SK-N-SH treated with all-trans-retinoic acid at 6 μM for 48 hours (cell line): Measurements from ENCODE around the gene ORM1.

Experiments
- ATAC-seq: fragments of 200-7000 bp; cut with Tn5 transposase; 3 replicates; pipeline ENCODE4 v1.9.1; 2020; ENCODE audit warnings: mild to moderate bottlenecking, moderate library complexity
- CSDC2 ChIP-seq: fragments of 250-450 bp; sonication (Bioruptor Pico); IDR thresholded peaks from 2 replicates; pipeline ENCODE4 v1.5.0; 2020; ENCODE audit warnings: mild to moderate bottlenecking, moderate library complexity
- ESRRG ChIP-seq: fragments of 250-450 bp; sonication (Bioruptor Pico); IDR thresholded peaks from 2 replicates; pipeline ENCODE4 v1.6.1; 2021; ENCODE audit warnings: mild to moderate bottlenecking
- GLIS3 ChIP-seq: fragments of 250-450 bp; sonication (Bioruptor Pico); IDR thresholded peaks from 2 replicates; pipeline ENCODE4 v1.5.0; 2020; ENCODE audit warnings: mild to moderate bottlenecking, moderate library complexity
- OSR1 ChIP-seq: fragments of 250-450 bp; sonication (Bioruptor Pico); IDR thresholded peaks from 2 replicates; pipeline ENCODE4 v1.8.0; 2022; ENCODE audit warnings: moderate library complexity, mild to moderate bottlenecking, inconsistent platforms
- PPARA ChIP-seq: fragments of 250-450 bp; sonication (Bioruptor Pico); IDR thresholded peaks from 2 replicates; pipeline ENCODE4 v1.5.0; 2020; ENCODE audit warnings: mild to moderate bottlenecking, borderline replicate concordance
- RARB ChIP-seq: fragments of 250-450 bp; sonication (Bioruptor Pico); IDR thresholded peaks from 2 replicates; pipeline ENCODE4 v1.8.0; 2021; ENCODE audit warnings: mild to moderate bottlenecking, moderate library complexity
- TCF4 ChIP-seq: fragments of 250-450 bp; sonication (Bioruptor Pico); IDR thresholded peaks from 2 replicates; pipeline ENCODE4 v1.8.0; 2021; ENCODE audit warnings: mild to moderate bottlenecking, moderate library complexity, borderline replicate concordance
- TOX ChIP-seq: fragments of 250-450 bp; sonication (Bioruptor Pico); IDR thresholded peaks from 2 replicates; pipeline ENCODE4 v1.8.0; 2021; ENCODE audit warnings: mild to moderate bottlenecking, moderate library complexity, borderline replicate concordance
- ZC3H10 ChIP-seq: fragments of 250-450 bp; sonication (Bioruptor Pico); IDR thresholded peaks from 2 replicates; pipeline ENCODE4 v1.5.1; 2021; ENCODE audit warnings: mild to moderate bottlenecking, moderate library complexity
- ZFP3 ChIP-seq: fragments of 250-450 bp; sonication (Bioruptor Pico); IDR thresholded peaks from 2 replicates; pipeline ENCODE4 v1.5.0; 2020; ENCODE audit warnings: mild to moderate bottlenecking, moderate library complexity
- ZFP30 ChIP-seq: fragments of 450-650 bp; formaldehyde crosslinking; IDR thresholded peaks from 2 replicates; pipeline ENCODE4 v1.5.0; 2022; ENCODE audit warnings: mild to moderate bottlenecking, moderate library complexity
- ZNF565 ChIP-seq: fragments of 450-650 bp; formaldehyde crosslinking; conservative IDR thresholded peaks from 2 replicates; pipeline ENCODE4 v1.5.0; 2020; ENCODE audit warnings: low read depth, mild to moderate bottlenecking, moderate library complexity
- ZNF70 ChIP-seq: fragments of 450-650 bp; formaldehyde crosslinking; IDR thresholded peaks from 2 replicates; pipeline ENCODE4 v1.5.0; 2020; ENCODE audit warnings: mild to moderate bottlenecking, moderate library complexity
- ZNF8 ChIP-seq: fragments of 450-650 bp; formaldehyde crosslinking; IDR thresholded peaks from 2 replicates; pipeline ENCODE4 v1.5.0; 2020; ENCODE audit warnings: mild to moderate bottlenecking, moderate library complexity
- TF ChIP-seq, protein P1 (sequence below): fragments of 250-450 bp; sonication (Bioruptor Pico); IDR thresholded peaks from 2 replicates; pipeline ENCODE4 v1.8.0; 2021; ENCODE audit warnings: low read depth, mild to moderate bottlenecking, moderate library complexity, borderline replicate concordance
- TF ChIP-seq, protein P2 (sequence below): fragments of 250-450 bp; sonication (Bioruptor Pico); IDR thresholded peaks from 2 replicates; pipeline ENCODE4 v1.5.1; 2021; ENCODE audit warnings: mild to moderate bottlenecking, moderate library complexity
- TF ChIP-seq, protein P3 (sequence below): fragments of 250-450 bp; sonication (Bioruptor Pico); IDR thresholded peaks from 2 replicates; pipeline ENCODE4 v1.5.1; 2020; ENCODE audit warnings: low read depth, mild to moderate bottlenecking, moderate library complexity
- TF ChIP-seq, protein P4 (sequence below): fragments of 250-450 bp; sonication (Bioruptor Pico); IDR thresholded peaks from 2 replicates; pipeline ENCODE4 v1.8.0; 2020; ENCODE audit warnings: mild to moderate bottlenecking, moderate library complexity, borderline replicate concordance

Gene ORM1

DNA sequence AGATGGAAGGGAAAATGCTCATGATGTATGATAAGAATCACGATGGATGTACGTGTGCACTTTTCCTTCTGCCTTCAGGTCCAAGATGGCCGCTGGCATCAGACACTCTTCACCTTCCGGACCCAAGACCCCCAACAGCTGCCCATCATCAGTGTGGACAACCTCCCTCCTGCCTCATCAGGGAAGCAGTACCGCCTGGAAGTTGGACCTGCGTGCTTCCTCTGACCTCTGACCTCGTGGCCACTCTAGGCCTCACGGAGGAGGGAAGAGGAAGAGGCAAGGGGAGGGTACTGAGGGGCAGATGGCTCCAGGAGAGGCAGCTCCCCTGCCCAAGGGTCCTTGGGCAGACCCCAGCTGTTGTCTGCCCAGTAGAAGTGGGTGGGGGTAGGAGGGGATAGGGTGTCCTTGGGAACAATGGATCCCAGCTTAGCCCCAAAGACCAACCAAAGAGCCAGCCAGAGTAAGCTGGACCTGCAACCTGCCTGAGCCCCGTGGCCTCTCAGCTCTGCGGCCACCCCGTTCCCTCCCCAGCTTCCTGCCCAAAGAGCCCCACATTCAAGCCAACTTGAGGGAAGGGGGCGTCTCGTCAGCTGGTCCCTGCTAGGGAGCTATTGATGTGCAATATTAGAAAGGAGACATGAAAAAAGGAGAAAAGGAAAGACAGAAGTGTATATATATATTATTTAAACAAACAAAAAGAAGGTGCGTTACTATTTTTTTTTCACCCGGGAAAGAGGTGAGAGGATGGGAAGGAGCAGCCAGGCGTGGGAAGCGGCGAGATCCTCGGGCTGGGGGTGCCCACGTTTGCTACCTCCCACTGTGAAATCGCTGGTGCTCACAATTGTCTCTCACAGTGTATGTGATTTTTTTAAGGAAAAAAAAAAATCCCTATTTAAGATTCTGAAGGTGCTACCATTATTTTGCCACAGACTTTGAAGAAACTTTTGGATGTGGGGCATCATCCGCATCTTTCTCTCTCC lies 12.1 kb upstream of the ORM1 start (continued):
- TF ChIP-seq, protein P1, sequence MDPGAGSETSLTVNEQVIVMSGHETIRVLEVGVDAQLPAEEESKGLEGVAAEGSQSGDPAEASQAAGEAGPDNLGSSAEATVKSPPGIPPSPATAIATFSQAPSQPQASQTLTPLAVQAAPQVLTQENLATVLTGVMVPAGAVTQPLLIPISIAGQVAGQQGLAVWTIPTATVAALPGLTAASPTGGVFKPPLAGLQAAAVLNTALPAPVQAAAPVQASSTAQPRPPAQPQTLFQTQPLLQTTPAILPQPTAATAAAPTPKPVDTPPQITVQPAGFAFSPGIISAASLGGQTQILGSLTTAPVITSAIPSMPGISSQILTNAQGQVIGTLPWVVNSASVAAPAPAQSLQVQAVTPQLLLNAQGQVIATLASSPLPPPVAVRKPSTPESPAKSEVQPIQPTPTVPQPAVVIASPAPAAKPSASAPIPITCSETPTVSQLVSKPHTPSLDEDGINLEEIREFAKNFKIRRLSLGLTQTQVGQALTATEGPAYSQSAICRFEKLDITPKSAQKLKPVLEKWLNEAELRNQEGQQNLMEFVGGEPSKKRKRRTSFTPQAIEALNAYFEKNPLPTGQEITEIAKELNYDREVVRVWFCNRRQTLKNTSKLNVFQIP: no peak
- TF ChIP-seq, all 23 proteins: peak for 0

DNA sequence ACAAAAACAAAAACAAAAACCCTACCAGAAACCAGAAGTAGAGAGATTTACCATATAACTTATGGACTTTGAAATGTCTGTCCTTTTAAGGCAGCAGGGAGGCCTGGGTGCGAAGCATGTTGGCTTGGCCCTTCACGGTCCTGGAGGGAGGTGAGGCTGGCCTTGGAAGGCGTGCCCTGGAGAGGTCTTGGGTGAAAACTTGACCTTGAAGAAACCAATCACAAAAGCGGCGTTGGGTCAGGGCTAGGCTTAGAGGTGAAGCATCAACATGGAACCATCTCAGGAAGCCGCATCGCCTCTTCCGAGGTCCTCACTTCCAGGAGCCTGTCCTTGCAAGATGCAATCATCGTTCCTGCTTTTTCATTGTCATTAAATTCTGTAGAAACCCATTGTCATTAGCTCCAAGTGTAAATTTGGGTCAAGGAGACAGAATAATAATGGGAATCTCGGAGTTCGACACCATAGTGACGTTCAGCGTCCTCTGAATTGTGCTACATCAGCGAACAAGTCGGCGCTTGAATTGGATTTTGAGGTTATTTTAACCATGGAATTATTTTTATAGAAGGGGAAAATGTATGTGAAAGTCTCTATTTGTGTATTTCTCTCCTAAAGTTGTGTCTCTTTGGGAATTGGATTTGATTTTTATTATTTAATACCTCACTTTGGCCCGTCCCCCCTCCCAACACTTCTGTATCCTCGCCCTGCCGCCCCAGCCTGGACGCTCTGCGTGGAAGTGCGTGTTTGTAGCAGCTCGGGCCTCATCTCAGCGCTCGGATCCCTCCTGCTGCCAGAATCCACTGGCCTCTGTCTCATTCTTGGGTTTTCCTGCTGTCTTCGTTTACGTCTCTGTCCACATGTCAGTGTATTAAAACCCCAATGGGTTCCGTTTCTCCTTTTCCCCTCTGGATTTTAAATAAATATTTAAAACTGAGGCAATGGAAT lies 11.1 kb upstream of the ORM1 start:
- TF ChIP-seq OSR1 (CRISPR knock-in tag): no peak
- TF ChIP-seq GLIS3: no peak
- no peak for TF ChIP-seq PPARA (CRISPR knock-in tag)
- TF ChIP-seq, protein P2, sequence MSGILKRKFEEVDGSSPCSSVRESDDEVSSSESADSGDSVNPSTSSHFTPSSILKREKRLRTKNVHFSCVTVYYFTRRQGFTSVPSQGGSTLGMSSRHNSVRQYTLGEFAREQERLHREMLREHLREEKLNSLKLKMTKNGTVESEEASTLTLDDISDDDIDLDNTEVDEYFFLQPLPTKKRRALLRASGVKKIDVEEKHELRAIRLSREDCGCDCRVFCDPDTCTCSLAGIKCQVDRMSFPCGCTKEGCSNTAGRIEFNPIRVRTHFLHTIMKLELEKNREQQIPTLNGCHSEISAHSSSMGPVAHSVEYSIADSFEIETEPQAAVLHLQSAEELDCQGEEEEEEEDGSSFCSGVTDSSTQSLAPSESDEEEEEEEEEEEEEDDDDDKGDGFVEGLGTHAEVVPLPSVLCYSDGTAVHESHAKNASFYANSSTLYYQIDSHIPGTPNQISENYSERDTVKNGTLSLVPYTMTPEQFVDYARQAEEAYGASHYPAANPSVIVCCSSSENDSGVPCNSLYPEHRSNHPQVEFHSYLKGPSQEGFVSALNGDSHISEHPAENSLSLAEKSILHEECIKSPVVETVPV (CRISPR knock-in tag): no peak
- TF ChIP-seq, protein P3, sequence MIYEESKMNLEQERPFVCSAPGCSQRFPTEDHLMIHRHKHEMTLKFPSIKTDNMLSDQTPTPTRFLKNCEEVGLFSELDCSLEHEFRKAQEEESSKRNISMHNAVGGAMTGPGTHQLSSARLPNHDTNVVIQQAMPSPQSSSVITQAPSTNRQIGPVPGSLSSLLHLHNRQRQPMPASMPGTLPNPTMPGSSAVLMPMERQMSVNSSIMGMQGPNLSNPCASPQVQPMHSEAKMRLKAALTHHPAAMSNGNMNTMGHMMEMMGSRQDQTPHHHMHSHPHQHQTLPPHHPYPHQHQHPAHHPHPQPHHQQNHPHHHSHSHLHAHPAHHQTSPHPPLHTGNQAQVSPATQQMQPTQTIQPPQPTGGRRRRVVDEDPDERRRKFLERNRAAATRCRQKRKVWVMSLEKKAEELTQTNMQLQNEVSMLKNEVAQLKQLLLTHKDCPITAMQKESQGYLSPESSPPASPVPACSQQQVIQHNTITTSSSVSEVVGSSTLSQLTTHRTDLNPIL (CRISPR knock-in tag): no peak
- no peak for TF ChIP-seq TCF4 (CRISPR knock-in tag)
- no peak for TF ChIP-seq ZNF70 (CRISPR knock-in tag)
- TF ChIP-seq ZNF8: no peak
- TF ChIP-seq ZNF565: no peak
- no peak for TF ChIP-seq ESRRG
- TF ChIP-seq, all 23 proteins: peak for 0
- no peak for ATAC-seq

DNA sequence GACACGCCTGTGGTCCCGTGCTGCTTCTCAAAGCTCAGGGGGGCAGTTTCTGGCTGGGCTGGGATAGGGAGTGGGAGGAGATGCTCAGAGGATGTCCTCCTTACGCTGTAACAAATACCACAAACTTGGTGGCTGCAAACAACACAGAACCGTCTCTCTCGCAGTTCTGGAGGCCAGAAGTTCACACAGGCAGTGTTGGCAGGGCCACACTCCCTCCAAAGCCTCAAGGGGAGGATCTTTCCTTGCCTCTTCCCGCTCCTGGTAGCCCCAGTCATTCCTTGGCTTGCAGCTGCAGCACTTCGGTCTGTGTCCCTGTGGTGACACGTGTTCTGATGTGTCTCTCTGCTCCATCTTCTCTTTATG lies 10.4 kb upstream of the ORM1 start:
- ATAC-seq: no peak
- TF ChIP-seq ZC3H10 (CRISPR knock-in tag) (no peak), ZFP3 (CRISPR knock-in tag) (no peak), RARB (CRISPR knock-in tag) (no peak), PPARA (CRISPR knock-in tag) (no peak), ZNF70 (CRISPR knock-in tag) (no peak), ZNF8 (no peak), ZFP30 (CRISPR knock-in tag) (no peak), TOX (CRISPR knock-in tag) (no peak), ESRRG (no peak)
- TF ChIP-seq, protein P1: no peak

DNA sequence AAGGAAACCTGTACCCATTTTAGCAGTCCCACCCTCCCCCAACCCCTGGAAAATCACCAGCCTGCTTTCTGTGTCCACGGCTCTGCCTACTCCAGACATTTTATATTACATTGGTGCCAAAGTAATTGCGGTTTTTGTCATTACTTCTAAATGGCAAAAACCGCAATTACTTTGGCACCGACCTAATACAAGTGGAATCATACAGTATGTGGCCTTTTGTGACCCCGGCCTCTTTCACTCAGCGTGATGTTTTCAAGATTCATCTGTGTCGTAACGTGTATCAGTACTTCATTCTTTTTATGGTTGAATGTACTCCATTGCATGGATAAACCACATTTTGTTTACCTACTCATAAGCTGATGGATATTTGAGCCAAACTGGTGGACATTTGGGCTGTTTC lies 9.7 kb upstream of the ORM1 start:
- TF ChIP-seq PPARA (CRISPR knock-in tag): no peak
- TF ChIP-seq ZNF70 (CRISPR knock-in tag): no peak
- TF ChIP-seq ZFP3 (CRISPR knock-in tag): no peak
- TF ChIP-seq, protein P4, sequence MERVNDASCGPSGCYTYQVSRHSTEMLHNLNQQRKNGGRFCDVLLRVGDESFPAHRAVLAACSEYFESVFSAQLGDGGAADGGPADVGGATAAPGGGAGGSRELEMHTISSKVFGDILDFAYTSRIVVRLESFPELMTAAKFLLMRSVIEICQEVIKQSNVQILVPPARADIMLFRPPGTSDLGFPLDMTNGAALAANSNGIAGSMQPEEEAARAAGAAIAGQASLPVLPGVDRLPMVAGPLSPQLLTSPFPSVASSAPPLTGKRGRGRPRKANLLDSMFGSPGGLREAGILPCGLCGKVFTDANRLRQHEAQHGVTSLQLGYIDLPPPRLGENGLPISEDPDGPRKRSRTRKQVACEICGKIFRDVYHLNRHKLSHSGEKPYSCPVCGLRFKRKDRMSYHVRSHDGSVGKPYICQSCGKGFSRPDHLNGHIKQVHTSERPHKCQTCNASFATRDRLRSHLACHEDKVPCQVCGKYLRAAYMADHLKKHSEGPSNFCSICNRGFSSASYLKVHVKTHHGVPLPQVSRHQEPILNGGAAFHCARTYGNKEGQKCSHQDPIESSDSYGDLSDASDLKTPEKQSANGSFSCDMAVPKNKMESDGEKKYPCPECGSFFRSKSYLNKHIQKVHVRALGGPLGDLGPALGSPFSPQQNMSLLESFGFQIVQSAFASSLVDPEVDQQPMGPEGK (CRISPR knock-in tag): no peak
- no peak for TF ChIP-seq TCF4 (CRISPR knock-in tag)
- no peak for TF ChIP-seq ZNF565
- TF ChIP-seq ZNF8: no peak
- TF ChIP-seq, protein P2 (CRISPR knock-in tag): no peak
- TF ChIP-seq TOX (CRISPR knock-in tag): no peak
- no peak for TF ChIP-seq GLIS3
- TF ChIP-seq, protein P1: no peak
- TF ChIP-seq RARB (CRISPR knock-in tag): no peak
- no peak for TF ChIP-seq CSDC2 (CRISPR knock-in tag)
- TF ChIP-seq, protein P3 (CRISPR knock-in tag): no peak
- TF ChIP-seq ZC3H10 (CRISPR knock-in tag): no peak
- no peak for ATAC-seq
